Left cardiac atrium (tissue), 4 donors: Measurements from ENCODE around the gene NPRL2. TPM values are rescaled to one million over a fixed set of nuclear protein-coding genes. Genes with fewer than 3 reads are reported as not detected.
A peak's percentile ranks its signal among the peaks of the same experiment; 100 is the strongest.

ENCODE experiments used
- ATAC-seq, 2 donors: fragments of 200-7000 bp; cut with Tn5 transposase; one replicate each; pipeline ENCODE4 v1.9.1; 2020; ENCODE audit warnings: mild to moderate bottlenecking in 2 of 2, moderate library complexity in 2 of 2
- DNase-seq: peaks from one replicate; pipeline ENCODE4 v3.0.0-alpha.2; 2020
- intact Hi-C, 2 donors: fragments of 100-400 bp; cut with DNase I; formaldehyde crosslinking; loops; one replicate each; pipeline versions ENCODE4 v1.14.1 to v1.15.1; 2022 to 2023
- total RNA-seq, 2 donors: library from RNA; stranded (reverse); fragmentation: NEBNext Ultra II Directional; extraction: Animal tissue kit (Norgen Biotek cat#: 25700); gene quantifications; one replicate each; pipeline ENCODE4 v1.2.1, GENCODE V29; 2021
- donor health status: DM: no; HTN: yes; CAD: no.
- donor health status: DM: no; HTN: yes; CAD: no; lungs with severe emphysema.
- donor health status: DM: yes; HTN: yes; CAD: no.
- donor health status: Dilated cardiomyopathy.

Gene NPRL2
- total RNA-seq, 2 donors from 2014 or later = 12.6 to 19.9 TPM

GRCh38 chr3:50374363-50375257 lies 24.0 kb upstream of the NPRL2 start:
- DNase-seq (no peak), ATAC-seq (no peak)
- intact Hi-C loops = no loop called here

GRCh38 chr3:50373146-50374051 lies 22.8 kb upstream of the NPRL2 start:
- ATAC-seq (no peak), DNase-seq (no peak)
- intact Hi-C loops = no loop called here

- intact Hi-C loops = no loop called here
- ATAC-seq (no peak), DNase-seq (no peak)
Measured at GRCh38 chr3:50372349-50372748, 21.8 kb upstream of the NPRL2 start.

GRCh38 chr3:50371133-50371685 lies 20.6 kb upstream of the NPRL2 start:
- intact Hi-C loops = no loop called here
- ATAC-seq (no peak), DNase-seq (no peak)

- ATAC-seq = no peak
- intact Hi-C loops = no loop called here
Measured at GRCh38 chr3:50370594-50370993, 20.0 kb upstream of the NPRL2 start.

GRCh38 chr3:50369012-50369670 lies 18.6 kb upstream of the NPRL2 start:
- intact Hi-C loops = no loop called here
- ATAC-seq = no peak
- no peak for DNase-seq

More at GRCh38 chr3:50370594-50370993, 20.0 kb upstream of the NPRL2 start:
- DNase-seq = no peak

GRCh38 chr3:50365842-50366220 lies 15.3 kb upstream of the NPRL2 start:
- ATAC-seq (no peak), DNase-seq (no peak)
- intact Hi-C loops = no loop called here

GRCh38 chr3:50365080-50365841 lies 14.7 kb upstream of the NPRL2 start:
- peak; percentile 87 for DNase-seq
- intact Hi-C loops = no loop called here

GRCh38 chr3:50364573-50365079 lies 14.1 kb upstream of the NPRL2 start:
- intact Hi-C loops = no loop called here
- DNase-seq (no peak), ATAC-seq (peak; percentile 42 to 51)

More at GRCh38 chr3:50365080-50365841, 14.7 kb upstream of the NPRL2 start:
- ATAC-seq = peak; percentile 89 to 91

- ATAC-seq (no peak), DNase-seq (no peak)
- intact Hi-C loops = no loop called here
Measured at GRCh38 chr3:50359760-50360110, 9.2 kb upstream of the NPRL2 start.

GRCh38 chr3:50358911-50359759 lies 8.6 kb upstream of the NPRL2 start, which contains the start of gene TMEM115:
Gene TMEM115 (minus strand): TSS chr3:50359521. CDS start chr3:50359063, 458 bp downstream.
- ATAC-seq (peak; percentile 97 to 98), DNase-seq (peak; percentile 98)
- intact Hi-C loops = no loop called here

- intact Hi-C loops = no loop called here
- DNase-seq (no peak), ATAC-seq (no peak)
Measured at GRCh38 chr3:50358355-50358910, 7.9 kb upstream of the NPRL2 start.

- DNase-seq = no peak
- ATAC-seq = no peak
- intact Hi-C loops = no loop called here
Measured at GRCh38 chr3:50357481-50357880, 6.9 kb upstream of the NPRL2 start.

- peak; percentile 4 to 6 for ATAC-seq
- intact Hi-C loops = no loop called here
Measured at GRCh38 chr3:50356553-50356952, 6.0 kb upstream of the NPRL2 start.

GRCh38 chr3:50355829-50356552 lies 5.4 kb upstream of the NPRL2 start:
- DNase-seq = no peak
- no peak for ATAC-seq
- intact Hi-C loops = no loop called here

More at GRCh38 chr3:50356553-50356952, 6.0 kb upstream of the NPRL2 start:
- DNase-seq = peak; percentile 72

GRCh38 chr3:50354850-50355249 lies 4.3 kb upstream of the NPRL2 start:
- no peak for ATAC-seq
- intact Hi-C loops = no loop called here
- DNase-seq = no peak
